ENCODE results near the gene RNF214. TPM values are rescaled to one million over a fixed set of nuclear protein-coding genes. Genes with fewer than 3 reads are reported as not detected.

Gene RNF214
- total and polyA plus RNA-seq, 2 of the 13 experiments (the other 11 are each of a cell fraction or from before 2014, with no cell fraction given), result 10.7 to 12.6 TPM

- TF ChIP-seq PRDM10 (CRISPR knock-in tag; IDR thresholded peaks at IDR 0.05; ENCODE audit: low read depth) (0 out of 2 replicates have a peak, but pooled peaks have one; percentile 4), NONO (IDR thresholded peaks at IDR 0.05) (no peak), NONO (CRISPR knock-in tag; conservative IDR thresholded peaks at IDR 0.05) (0 out of 2 replicates have a peak, but pooled peaks have one; percentile 19), NCOA1 (CRISPR knock-in tag; IDR thresholded peaks at IDR 0.05) (no peak), TFDP1 (CRISPR knock-in tag; IDR thresholded peaks at IDR 0.05; ENCODE audit: borderline replicate concordance) (peak; percentile 26; the same call in 1 of the 2 replicates), AGO2 (optimal IDR thresholded peaks at IDR 0.05; ENCODE audit: low read depth, low read length) (peak; percentile 64), POLR2G (IDR thresholded peaks at IDR 0.05; ENCODE audit: low read depth, low read length) (peak; percentile 25; the same call in 1 of the 2 replicates), ATF6 (CRISPR knock-in tag; conservative IDR thresholded peaks at IDR 0.05) (0 out of 2 replicates have a peak, but pooled peaks have one; percentile 27), XRCC5 (optimal IDR thresholded peaks at IDR 0.05; ENCODE audit: low read length) (peak; percentile 55)
These were observed 67.8 kb downstream of the RNF214 start (continued) for GRCh38 chr11:117300283-117300663.

Data from HepG2 (cell line).